NK-92 treated with Interleukin-12 subunit alpha and Interleukin-12 subunit beta, amount 100 ng/mL, for 24 hours (cell line): ENCODE results near the gene SDK1.

Source experiments
- DNase-seq: peaks from one replicate; lab custom pipeline; 2025; lab: John Stamatoyannopoulos, UW

Gene SDK1, protein sequence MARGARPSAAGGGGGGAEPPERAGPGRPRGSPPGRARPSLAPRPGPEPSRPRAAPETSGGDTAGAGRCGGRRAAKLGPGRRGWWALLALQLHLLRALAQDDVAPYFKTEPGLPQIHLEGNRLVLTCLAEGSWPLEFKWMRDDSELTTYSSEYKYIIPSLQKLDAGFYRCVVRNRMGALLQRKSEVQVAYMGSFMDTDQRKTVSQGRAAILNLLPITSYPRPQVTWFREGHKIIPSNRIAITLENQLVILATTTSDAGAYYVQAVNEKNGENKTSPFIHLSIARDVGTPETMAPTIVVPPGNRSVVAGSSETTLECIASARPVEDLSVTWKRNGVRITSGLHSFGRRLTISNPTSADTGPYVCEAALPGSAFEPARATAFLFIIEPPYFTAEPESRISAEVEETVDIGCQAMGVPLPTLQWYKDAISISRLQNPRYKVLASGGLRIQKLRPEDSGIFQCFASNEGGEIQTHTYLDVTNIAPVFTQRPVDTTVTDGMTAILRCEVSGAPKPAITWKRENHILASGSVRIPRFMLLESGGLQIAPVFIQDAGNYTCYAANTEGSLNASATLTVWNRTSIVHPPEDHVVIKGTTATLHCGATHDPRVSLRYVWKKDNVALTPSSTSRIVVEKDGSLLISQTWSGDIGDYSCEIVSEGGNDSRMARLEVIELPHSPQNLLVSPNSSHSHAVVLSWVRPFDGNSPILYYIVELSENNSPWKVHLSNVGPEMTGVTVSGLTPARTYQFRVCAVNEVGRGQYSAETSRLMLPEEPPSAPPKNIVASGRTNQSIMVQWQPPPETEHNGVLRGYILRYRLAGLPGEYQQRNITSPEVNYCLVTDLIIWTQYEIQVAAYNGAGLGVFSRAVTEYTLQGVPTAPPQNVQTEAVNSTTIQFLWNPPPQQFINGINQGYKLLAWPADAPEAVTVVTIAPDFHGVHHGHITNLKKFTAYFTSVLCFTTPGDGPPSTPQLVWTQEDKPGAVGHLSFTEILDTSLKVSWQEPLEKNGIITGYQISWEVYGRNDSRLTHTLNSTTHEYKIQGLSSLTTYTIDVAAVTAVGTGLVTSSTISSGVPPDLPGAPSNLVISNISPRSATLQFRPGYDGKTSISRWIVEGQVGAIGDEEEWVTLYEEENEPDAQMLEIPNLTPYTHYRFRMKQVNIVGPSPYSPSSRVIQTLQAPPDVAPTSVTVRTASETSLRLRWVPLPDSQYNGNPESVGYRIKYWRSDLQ (N-terminal part only)

GRCh38 chr7:3300651-3301448 lies at the start of gene SDK1:
Gene SDK1, plus strand, starts transcription at chr7:3301252. Its CDS starts 335 bp downstream, at chr7:3301587.
- peak; percentile 35 for DNase-seq

DNA sequence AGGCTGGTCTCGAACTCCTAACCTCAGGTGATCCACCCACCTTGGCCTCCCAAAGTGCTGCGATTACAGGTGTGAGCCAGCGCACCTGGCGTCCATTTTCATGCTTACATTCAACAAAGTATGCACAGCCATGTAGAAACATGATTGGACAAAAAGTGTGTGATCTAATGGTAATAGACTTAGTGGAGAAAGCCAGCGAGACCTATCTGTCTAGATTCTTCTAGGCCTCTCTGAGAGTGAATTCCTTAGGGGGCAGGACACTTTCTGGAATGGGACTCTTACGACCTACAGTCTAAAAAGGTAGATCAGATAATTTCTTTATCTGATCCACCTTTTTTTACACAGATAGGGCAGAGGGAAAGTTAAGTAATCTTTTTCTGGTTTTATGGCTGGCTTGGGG lies 46.3 kb upstream of the SDK1 start:
- no peak for DNase-seq

- DNase-seq = no peak
Measured at GRCh38 chr7:3259711-3260400, 41.2 kb upstream of the SDK1 start.

DNA sequence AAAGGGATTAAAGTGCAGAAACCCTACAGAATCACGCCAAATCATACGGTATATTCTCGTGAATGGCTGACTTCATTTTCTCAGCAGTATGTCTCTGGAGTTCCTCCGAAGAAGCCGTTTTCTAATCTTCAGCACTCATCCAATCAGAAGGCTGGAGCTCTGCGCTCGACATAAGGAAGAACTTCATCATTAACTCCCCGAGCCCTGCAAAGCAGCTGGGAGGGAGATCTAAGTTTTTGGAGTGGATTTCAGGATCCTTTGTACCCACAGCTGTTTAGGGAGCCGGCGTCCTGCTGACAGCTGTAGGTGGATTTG lies 40.7 kb upstream of the SDK1 start:
- no peak for DNase-seq

GRCh38 chr7:3264693-3265339 lies 36.2 kb upstream of the SDK1 start:
- no peak for DNase-seq

DNA sequence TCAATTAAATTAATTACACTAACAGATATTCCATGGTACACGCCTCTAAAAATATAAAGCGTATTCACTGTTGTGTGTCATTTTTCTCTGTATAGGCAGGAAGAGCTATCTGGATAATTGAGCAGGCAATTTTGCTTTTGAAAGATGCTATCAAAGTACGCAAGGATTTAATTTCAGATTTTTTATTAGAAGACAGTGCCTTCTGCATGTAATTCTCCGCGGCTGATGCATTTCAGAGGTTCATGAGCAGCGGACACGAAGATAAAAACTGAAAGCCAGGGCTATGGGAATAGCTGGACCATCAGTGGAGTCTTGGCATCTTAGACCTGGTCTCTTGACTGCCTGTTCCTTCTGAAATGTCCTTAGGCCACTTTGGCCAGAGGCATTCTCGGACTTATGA lies 35.7 kb upstream of the SDK1 start:
- DNase-seq = no peak

DNA sequence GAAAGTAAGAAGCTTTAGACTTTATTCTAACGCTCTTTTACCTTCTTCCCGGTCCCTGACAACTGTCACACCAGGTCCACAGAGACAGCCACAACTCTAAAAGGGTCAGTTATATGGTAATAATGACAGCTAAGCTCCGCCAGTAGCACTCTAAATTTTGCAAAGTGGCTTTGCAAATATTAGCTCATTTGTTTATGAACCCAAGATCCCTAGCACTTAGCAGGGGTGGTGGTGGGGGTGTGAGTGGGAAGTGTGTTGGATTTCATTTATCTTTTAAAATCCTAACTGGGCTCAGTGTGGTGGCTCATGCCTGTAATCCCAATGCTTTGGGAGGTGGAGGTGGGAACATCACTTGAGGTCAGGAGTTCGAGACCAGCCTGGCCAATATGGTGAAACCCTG lies 34.8 kb upstream of the SDK1 start:
- DNase-seq = no peak

- no peak for DNase-seq
Measured at GRCh38 chr7:3267966-3268690, 32.9 kb upstream of the SDK1 start.

- DNase-seq = no peak
Measured at GRCh38 chr7:3270362-3270761, 30.7 kb upstream of the SDK1 start.

DNA sequence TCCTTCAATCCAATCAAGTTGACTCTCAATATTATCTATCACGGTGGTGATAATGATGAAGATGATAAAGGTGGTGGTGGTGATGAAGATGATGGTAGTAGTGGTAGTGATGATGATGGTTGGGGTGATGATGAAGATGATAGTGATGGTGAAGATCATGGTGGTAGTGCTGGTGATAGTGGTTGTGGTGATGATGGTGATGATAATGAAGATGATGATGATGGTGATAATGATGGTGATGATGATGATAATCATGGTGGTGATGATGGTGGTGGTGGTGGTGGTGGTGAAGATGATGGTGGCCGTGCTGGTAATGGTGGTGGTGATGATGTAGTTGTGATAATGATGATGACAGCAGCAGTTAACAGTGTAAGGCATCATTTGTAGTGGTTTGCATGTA lies 29.8 kb upstream of the SDK1 start:
- no peak for DNase-seq

- DNase-seq = no peak
Measured at GRCh38 chr7:3272691-3273141, 28.3 kb upstream of the SDK1 start.

GRCh38 chr7:3274131-3274530 lies 26.9 kb upstream of the SDK1 start:
- DNase-seq = no peak

DNA sequence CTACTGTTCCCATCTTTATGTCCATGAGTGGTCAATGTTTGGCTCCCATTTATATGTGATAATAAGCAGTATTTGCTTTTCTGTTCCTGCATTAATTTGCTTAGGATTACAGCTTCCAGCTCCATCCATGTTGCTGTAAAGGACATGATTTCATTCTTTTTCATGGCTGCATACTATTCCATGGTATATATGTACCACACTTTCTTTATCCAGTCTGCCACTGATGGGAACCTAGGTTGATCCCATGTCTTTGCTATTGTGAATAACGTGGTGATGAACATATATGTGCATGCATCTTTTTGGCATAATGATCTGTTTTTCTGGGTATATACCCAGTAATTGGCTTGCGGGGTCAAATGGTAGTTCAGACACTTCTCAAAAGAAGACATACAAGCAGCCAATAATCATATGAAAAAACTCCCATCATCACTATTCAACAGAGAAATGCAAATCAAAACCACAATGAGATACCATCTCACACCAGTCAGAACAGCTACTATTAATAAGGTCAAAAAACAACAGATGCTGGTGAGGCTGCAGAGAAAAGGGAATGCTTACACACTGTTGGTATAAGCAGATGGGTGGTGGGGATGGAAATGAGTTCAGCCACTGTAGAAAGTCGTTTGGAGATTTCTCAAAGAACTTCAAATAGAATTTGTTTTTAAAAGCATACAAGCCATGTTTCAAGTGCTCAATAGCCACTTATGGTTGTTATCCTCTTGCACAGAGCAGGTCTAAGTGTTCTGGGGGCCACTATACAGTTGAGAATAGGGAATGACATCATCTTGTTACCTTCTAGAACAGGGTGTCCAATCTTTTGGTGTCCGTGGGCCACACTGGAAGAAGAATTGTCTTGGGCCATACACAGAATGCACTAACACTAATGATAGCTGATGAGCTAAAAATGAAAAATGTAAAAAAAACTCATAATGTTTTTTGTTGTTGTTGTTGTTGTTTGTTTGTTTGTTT lies 23.2 kb upstream of the SDK1 start:
- DNase-seq = no peak

- no peak for DNase-seq
Measured at GRCh38 chr7:3279147-3279818, 21.8 kb upstream of the SDK1 start.

- no peak for DNase-seq
Measured at GRCh38 chr7:3280445-3280844, 20.6 kb upstream of the SDK1 start.

DNA sequence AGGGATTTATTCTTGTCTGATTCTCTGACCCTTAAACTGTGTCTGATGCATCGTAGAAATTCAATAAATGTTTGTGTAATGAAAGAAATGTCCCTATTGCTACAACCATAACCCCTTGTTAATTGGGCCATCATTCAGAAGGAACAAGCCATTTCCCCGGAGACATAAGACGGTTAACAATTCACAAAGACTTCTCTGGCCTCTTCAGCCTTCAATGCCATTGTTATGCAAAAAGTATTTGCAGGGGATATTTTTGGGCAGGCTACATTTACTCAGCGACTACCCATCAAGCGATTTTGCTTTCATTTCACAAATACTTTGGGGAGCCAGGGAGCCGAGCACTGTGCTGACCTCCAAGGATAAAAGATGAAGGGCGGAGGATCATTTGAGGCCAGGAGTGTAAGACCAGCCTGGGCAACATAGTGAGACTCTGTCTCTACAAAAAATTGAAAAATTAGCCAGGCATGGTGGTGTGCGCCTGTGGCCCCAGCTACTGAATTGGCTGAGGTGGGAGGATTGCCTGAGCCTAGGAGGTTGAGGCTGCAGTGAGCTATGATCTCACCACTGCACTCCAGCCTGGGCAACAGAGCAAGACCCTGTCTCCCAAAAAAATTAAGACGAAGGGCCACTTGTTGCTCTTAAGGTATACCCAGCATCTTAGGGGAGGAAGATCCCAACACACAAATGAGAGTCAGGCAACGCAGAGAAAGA lies 20.0 kb upstream of the SDK1 start:
- DNase-seq = no peak

DNA sequence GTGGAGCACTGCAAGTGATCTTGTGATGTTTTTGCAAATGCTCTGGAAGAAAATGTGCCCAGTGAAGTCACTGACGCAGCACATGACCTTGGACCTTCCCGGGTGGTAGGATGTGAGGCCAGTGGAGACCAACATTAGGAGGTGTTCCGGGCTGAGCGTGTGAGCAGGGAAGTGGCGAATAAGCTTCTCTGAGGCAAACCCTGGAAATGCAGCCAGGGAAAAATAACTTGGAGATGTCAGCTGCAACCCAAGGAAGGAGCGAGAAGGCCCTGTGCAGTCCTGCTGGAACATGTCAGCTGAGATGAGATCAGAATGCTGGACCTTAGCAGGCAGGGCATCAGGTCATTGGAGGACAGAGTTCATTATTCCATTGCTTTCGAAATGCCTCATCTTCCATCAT lies 18.6 kb upstream of the SDK1 start:
- DNase-seq = no peak
